ENCODE measurements around the gene CDH4.

The CDH4 gene

DNA sequence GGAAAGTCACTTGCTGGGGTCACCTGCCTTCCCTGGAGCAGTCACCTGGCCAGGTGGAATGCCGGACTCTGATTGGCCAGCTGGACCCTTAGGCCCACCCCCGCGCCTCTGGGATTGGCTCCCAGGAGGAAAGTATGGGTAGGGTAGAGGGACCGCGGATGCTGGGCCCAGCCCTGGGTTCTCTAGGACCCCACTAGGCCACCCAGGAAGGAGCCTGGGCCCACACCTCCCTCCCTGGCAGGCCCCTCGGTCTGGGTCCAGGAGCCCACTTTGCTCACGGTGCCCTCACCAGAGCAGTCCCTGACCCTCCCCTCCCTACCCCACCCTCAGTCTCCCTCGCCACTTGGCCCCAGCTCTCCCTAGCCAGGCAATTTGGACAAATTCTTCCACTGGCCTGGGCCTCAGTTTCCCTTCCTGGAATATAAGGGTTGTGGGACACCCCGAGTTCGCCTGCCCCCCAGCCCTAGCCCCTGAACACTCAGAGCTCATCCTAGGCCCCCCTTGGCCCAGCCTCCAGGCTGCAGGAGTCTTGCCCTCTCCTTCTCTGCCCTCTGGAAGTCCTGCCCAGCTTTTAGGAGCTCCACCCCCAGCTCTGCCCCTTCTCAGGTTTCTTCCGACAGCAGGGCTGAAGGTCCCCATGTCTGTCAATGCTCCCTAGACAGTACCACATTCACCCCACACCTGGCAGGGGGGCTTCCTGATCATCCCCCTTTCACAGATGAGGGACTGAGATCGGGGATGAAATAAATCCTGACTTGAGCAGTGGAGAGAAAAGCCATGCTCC is 514.0 kb downstream of the CDH4 start:
- DNase-seq (ENCODE audit: low read depth in 2 of 2) = no peak

DNA sequence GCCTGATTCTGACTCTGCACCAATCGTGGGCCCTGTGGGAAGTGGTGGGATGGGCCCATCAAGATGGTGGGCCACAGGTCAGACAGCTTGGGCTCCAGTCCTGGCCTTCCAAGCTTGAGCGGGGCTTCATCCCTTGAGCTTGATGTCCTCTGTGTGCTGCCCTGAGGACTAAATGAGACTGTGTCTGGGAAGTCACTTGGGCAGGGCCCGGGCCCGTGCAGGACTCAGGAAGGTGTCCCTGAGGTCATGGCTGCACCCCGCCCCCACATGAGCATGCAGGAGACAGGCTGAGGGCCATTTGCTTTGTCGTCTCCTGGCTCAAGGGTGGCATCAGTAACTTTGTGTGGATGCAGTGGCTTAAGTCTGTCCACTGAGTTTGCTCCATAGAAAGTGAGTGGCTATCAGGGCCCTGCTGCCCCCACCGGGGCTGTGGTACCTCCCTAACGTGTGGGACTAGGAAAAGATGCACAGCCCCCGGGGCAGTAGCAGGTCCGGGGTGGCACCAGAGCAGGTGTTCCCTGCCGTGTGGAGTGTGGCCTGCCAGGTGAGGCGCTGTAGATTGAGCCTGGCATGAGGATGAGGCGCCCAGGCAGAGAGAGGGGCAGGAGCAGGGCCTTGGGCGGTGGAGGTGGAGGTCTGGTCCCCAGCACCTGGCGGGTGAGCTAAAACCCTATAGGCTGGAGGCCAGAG is 515.0 kb downstream of the CDH4 start:
- no peak for DNase-seq (ENCODE audit: low read depth in 2 of 2)

DNA sequence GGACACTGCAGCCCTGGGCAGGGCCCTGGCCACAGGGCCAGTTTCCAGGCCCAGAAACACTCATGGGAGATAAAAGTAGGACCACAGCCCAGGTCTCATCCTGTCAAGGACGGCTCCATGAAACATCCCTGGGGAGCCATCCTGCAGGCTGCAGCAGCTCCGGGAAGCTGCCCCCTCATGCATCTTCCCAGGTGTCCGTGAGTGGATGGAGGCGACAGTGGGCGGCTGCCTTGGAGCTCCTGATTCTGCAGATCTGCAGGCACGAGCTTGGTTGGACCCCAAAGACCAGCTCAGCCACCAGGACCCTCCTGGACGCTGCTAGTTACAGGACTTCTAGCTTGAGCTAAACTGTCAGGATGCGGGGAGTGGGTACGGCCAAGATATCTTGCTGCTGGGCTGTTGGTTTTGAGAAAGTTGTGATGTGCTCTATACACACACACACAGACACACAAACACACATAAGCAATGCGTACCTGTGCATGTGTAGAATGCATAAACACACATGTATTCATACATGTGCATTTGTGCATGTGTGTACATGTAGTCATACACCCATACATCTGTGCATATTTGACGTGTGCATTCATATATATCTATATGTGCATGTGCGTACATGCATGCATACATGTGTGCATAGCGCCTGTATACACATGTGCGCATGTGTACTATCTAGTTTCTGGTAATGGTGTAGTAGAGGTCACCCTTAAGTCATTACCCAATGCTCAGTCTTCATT is 515.9 kb downstream of the CDH4 start:
- DNase-seq (ENCODE audit: low read depth in 2 of 2) = no peak

GRCh38 chr20:61768571-61769285 is 516.7 kb downstream of the CDH4 start:
- DNase-seq (ENCODE audit: low read depth in 2 of 2) = no peak

DNA sequence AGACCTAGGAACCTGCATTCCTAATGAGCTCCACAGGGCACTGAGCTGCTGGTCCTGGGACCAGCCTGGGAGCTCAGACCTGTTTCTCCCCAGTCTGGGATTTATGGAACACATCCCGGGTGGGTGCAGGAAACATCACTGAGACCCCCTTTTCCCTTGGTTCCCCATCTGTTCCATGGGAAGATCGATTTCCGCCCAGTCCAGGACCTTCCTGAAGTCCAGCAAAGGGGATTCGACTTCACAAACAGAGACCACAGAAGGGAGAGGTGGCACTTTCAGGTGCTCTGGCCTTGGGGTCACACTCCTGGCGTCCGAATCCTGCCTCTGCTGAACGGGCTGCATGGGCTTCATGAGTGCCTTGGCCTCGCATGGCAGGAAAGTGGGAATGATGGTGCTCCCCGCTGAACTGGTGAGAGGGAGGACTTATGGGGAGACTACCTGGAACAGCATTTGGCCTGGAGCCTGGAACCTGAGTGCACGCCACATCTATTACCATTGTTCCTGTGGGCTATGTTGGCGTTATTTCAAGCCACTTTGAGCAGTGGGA is 517.3 kb downstream of the CDH4 start:
- no peak for DNase-seq (ENCODE audit: low read depth in 2 of 2)

DNA sequence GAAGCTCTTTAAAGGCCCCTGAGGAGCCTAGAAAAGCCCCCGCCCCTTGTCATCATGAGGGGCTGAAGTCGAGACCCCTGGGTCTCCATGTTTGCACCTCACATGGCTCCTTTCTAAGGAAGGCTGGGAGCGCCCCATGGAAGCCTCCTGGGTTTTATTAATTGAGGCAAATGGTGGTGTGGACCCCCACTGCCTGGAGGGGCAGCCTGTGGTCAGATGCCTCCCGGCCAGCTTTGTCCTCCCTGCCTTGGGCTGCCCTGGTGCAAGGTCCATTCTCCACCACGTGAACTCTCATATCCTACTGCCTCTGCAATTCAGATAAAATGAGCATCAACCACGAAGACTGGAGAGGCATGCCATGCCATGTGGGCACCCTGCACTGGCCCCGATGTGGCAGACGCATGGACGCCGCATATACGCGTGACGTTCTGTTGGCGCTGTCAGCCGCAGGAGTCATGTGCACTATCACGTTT is 518.1 kb downstream of the CDH4 start:
- DNase-seq (ENCODE audit: low read depth in 2 of 2) = no peak

GRCh38 chr20:61771805-61772350 is 519.8 kb downstream of the CDH4 start:
- no peak for DNase-seq (ENCODE audit: low read depth in 2 of 2)

GRCh38 chr20:61772828-61773631 is 521.0 kb downstream of the CDH4 start:
- DNase-seq (ENCODE audit: low read depth in 2 of 2) = no peak

- no peak for DNase-seq (ENCODE audit: low read depth in 2 of 2)
Measured at GRCh38 chr20:61773926-61774587, 522.0 kb downstream of the CDH4 start.

- DNase-seq (ENCODE audit: low read depth in 2 of 2) = no peak
Measured at GRCh38 chr20:61775423-61775822, 523.4 kb downstream of the CDH4 start.

GRCh38 chr20:61776491-61777075 is 524.5 kb downstream of the CDH4 start:
- DNase-seq (ENCODE audit: low read depth in 2 of 2) = no peak

GRCh38 chr20:61777773-61778494 is 525.9 kb downstream of the CDH4 start:
- no peak for DNase-seq (ENCODE audit: low read depth in 2 of 2)

- no peak for DNase-seq (ENCODE audit: low read depth in 2 of 2)
Measured at GRCh38 chr20:61778495-61778863, 526.4 kb downstream of the CDH4 start.

DNA sequence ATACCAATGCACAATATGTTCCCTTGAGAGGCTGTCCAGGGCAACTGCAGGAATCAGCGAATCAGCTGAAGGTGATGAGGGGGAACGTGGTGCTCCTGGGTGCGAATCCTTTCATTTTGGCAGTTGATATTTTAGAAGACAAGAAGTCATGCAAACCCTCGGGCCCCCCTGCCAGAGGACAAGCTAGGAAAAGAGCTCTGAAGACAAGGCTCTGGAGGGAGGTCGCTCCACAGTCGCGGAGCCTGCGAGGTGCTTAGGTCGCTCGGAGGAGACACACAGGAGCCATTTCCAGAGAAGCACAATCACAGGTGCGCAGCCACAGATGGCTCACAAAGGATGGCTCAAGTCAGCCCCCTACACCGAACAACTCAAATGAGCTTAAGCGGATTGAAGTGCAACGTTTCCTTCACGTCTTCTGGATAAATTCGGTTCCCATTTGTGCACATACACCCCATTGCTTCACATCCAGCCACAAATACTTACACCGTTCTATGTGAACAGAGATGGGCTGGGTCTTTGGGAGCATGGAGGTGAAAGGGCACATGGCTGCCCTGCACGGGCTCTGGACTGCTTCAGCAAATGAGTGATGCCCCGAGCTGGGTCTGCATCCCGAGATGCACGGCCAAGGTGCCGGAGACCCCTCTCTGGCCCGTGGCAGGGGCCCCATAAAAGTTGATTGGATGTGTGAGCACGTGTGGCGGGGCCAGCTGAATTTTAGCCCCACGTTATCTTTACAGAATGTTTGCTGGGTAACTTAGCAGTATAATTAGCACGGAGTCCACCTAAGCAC is 527.3 kb downstream of the CDH4 start:
- no peak for DNase-seq (ENCODE audit: low read depth in 2 of 2)

DNA sequence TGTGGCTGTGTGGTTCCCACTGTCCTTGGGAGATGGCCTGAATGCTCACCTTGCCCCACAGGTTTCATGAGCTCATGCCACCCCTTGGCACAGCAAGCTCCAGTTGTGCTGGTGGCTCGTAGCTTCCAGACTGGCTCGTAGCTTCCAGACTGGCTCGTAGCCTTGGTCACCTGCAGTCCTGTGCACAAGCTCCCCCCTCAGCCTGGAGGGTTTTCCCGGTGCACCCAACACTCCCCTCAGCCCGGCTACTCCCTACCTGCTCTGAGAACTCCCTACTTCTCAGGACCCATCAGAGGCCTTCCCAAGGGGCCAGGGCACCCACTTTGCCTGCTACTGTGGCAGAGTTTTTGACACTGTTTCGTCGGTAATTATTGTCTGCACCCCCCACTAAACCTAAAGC is 528.0 kb downstream of the CDH4 start:
- no peak for DNase-seq (ENCODE audit: low read depth in 2 of 2)

- DNase-seq (ENCODE audit: low read depth in 2 of 2) = no peak
Measured at GRCh38 chr20:61784801-61785566, 532.9 kb downstream of the CDH4 start.

DNA sequence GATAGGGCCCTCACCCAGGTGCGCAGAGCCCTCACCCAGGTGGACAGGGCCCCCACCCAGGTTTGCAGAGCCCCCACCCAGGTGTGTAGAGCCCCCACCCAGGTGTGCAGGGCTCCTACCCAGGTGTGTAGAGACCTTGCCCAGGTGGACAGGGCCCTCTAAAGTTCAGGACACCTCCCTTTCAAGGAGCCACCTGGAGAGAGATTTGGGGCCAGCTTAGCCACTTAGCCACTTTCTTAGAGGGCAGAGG is 533.4 kb downstream of the CDH4 start:
- no peak for DNase-seq (ENCODE audit: low read depth in 2 of 2)

DNA sequence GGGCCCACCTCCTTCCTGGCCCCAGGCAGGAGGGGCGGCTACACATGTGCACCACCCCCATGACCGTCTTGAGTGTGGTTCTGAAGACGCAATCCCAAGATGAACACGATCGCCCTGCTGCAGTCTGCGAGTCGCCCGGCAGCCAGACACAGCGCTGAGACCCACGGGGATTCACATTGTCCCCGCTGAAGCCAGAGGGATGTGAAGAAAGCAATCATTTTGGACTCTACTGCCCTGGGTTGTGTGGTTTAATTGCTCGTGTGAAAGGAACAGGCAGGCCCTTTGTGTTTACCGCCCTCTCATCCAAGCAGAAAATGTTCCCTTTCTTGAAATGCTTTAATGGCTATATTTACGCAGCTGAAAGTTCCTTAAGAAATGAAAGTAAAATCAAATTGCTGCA is 534.2 kb downstream of the CDH4 start:
- DNase-seq (ENCODE audit: low read depth in 2 of 2) = no peak
